Stimulated activated CD4-positive, alpha-beta T cell treated with anti-CD3 and anti-CD28 coated beads, Interleukin-12 subunit alpha, Interleukin-12 subunit beta, amount 100 ng/mL, for 24 hours (primary cell): Measurements from ENCODE around the gene RASSF8.

Experiments
- DNase-seq, 2 experiments: peaks; one replicate each; pipeline ENCODE4 v3.0.0-alpha.2; 2020; ENCODE audit warnings: low read depth in 2 of 2

Gene RASSF8

GRCh38 chr12:26108915-26109314 lies 150.4 kb downstream of the RASSF8 start:
- no peak for DNase-seq

GRCh38 chr12:26109343-26109881 lies 150.9 kb downstream of the RASSF8 start:
- no peak for DNase-seq

GRCh38 chr12:26112232-26112631 lies 153.8 kb downstream of the RASSF8 start:
- DNase-seq: no peak

GRCh38 chr12:26112703-26113147 lies 154.2 kb downstream of the RASSF8 start:
- no peak for DNase-seq

- DNase-seq: no peak
These were observed 154.7 kb downstream of the RASSF8 start for GRCh38 chr12:26113181-26113654.

GRCh38 chr12:26113853-26114719 lies 155.6 kb downstream of the RASSF8 start:
- DNase-seq: peak; percentile 62 to 72

GRCh38 chr12:26114720-26115401 lies 156.4 kb downstream of the RASSF8 start:
- DNase-seq: no peak

GRCh38 chr12:26116829-26117715 lies 158.6 kb downstream of the RASSF8 start:
- no peak for DNase-seq

- no peak for DNase-seq
These were observed 159.8 kb downstream of the RASSF8 start for GRCh38 chr12:26118308-26118707.

- DNase-seq: no peak
These were observed 161.0 kb downstream of the RASSF8 start for GRCh38 chr12:26119391-26119989.

- no peak for DNase-seq
These were observed 162.2 kb downstream of the RASSF8 start for GRCh38 chr12:26120561-26121274.

GRCh38 chr12:26121323-26122060 lies 163.0 kb downstream of the RASSF8 start:
- no peak for DNase-seq

- peak in 1 of 2 experiments; percentile 8 for DNase-seq
These were observed 163.7 kb downstream of the RASSF8 start for GRCh38 chr12:26122061-26122680.

GRCh38 chr12:26122681-26123481 lies 164.4 kb downstream of the RASSF8 start:
- DNase-seq: peak in 1 of 2 experiments; percentile 11

GRCh38 chr12:26123482-26123980 lies 165.0 kb downstream of the RASSF8 start:
- DNase-seq: no peak

GRCh38 chr12:26124446-26125399 lies 166.2 kb downstream of the RASSF8 start, which contains the start of gene BHLHE41:
Gene BHLHE41, minus strand, starts transcription at chr12:26125037. Its CDS starts 258 bp downstream, at chr12:26124779.
- no peak for DNase-seq
